Esophagus (tissue), 2 donors: ENCODE measurements around the gene SIGLEC5. TPM values are rescaled to one million over a fixed set of nuclear protein-coding genes. Genes with fewer than 3 reads are reported as not detected.

Source experiments
- H3K27ac ChIP-seq, 2 donors: one replicate each; pipeline ENCODE4 v1.5.1; 2013; ENCODE audit warnings: low read depth in 2 of 2, mild to moderate bottlenecking in 2 of 2, inconsistent platforms in 1 of 2, low read length in 1 of 2, moderate library complexity in 1 of 2
- H3K27me3 ChIP-seq, 2 donors: one replicate each; pipeline ENCODE4 v1.6.1; 2013; ENCODE audit warnings: low read length in 2 of 2, control low read depth in 1 of 2, mild to moderate bottlenecking in 1 of 2; ENCODE audit not compliant: insufficient read depth in 2 of 2, control insufficient read depth in 1 of 2
- H3K36me3 ChIP-seq, 2 donors: one replicate each; pipeline ENCODE4 v1.6.1; 2013; ENCODE audit warnings: low read length in 1 of 2; ENCODE audit not compliant: control insufficient read depth in 2 of 2, insufficient read depth in 2 of 2
- H3K4me1 ChIP-seq, 2 donors: one replicate each; pipeline ENCODE4 v1.6.1; 2013; ENCODE audit warnings: low read length in 1 of 2; ENCODE audit not compliant: control insufficient read depth in 2 of 2, insufficient read depth in 2 of 2
- H3K4me3 ChIP-seq, 2 donors: one replicate each; pipeline ENCODE4 v1.5.1; 2013; ENCODE audit warnings: low read length in 2 of 2, mild to moderate bottlenecking in 2 of 2, low read depth in 1 of 2, moderate library complexity in 1 of 2
- H3K9me3 ChIP-seq, 2 donors: one replicate each; pipeline ENCODE4 v1.6.1; 2013; ENCODE audit warnings: mild to moderate bottlenecking in 2 of 2, low read depth in 1 of 2, low read length in 1 of 2, moderate library complexity in 1 of 2; ENCODE audit not compliant: control insufficient read depth in 2 of 2, insufficient read depth in 1 of 2
- WGBS, 2 donors: extraction: QIAGEN DNeasy Blood & Tissue Kit; methylation state at CpG; one replicate each; pipeline ENCODE4 v1.1.7; 2013; 5-methylcytosine and 5-hydroxymethylcytosine counted together
- polyA plus RNA-seq, 2 donors: library from polyadenylated mRNA; stranded (reverse); fragments of 200-250 nt; gene quantifications; one replicate each; pipeline ENCODE4 v1.2.3, GENCODE V29; 2013
- donor health status: healthy with polysubstance abuse.
- donor health status: Bipolar disorder and iron deficiency.

The SIGLEC5 gene
- polyA plus RNA-seq, 2 donors: not detected

DNA sequence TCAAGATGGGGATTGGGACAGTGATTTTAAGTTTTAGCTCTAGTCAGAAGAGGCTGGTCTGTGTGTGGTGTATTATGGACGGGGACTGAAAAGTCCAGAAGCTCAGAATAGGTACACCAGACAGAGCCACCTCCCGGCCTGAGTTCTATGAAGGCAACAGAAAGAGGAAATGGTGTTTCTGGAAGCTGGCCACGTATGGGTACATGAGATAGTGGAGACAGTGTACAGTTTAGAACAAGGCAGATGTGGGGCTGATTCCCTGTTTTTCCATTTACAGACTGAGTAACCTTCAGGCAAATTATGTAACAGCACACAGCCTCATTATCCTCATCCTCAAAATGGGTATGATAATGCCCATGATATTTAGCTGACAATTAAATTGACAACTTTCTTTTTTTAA, 57.8 kb downstream of the SIGLEC5 start:
- 65 to 68% methylated on average over 3 of the region's 3 CpGs for whole genome bisulfite sequencing, 2 donors
- Histone ChIP-seq H3K4me3 (no peak overlapping the region), H3K9me3 (no peaks in the 10 kb centered on the region)

GRCh38 chr19:51571599-51571998, 58.6 kb downstream of the SIGLEC5 start:
- peaks cover 0 to 3% of the 10 kb centered on the region in 2 donors for H3K36me3 ChIP-seq
- peaks cover 4 to 7% of the 10 kb centered on the region in 2 donors for H3K4me1 ChIP-seq
- H3K9me3 ChIP-seq: no peaks in the 10 kb centered on the region
- peak overlapping the region; percentile 63 to 94 for H3K4me3 ChIP-seq
- no peaks in the 10 kb centered on the region for H3K27me3 ChIP-seq
- WGBS, 2 donors: 7 to 10% methylated on average over 8 of the region's 8 CpGs
- no peak overlapping the region for H3K27ac ChIP-seq

More for the DNA sequence above, 57.8 kb downstream of the SIGLEC5 start:
- H3K27me3 ChIP-seq: no peaks in the 10 kb centered on the region
- peaks cover 4 to 7% of the 10 kb centered on the region in 2 donors for H3K4me1 ChIP-seq
- H3K27ac ChIP-seq: no peak overlapping the region
- H3K36me3 ChIP-seq: peaks cover 0 to 3% of the 10 kb centered on the region in 2 donors

- H3K27ac ChIP-seq: peak within 1 kb of the TSS; percentile 35 to 73
- 0% methylated on average over 30 of the region's 30 CpGs for WGBS, 2 donors
Measured at GRCh38 chr19:51570962-51571575, 59.1 kb downstream of the SIGLEC5 start, which contains the start of gene ZNF175. Gene ZNF175 (plus strand): TSS chr19:51571283. CDS start chr19:51573330, 2,047 bp downstream.

DNA sequence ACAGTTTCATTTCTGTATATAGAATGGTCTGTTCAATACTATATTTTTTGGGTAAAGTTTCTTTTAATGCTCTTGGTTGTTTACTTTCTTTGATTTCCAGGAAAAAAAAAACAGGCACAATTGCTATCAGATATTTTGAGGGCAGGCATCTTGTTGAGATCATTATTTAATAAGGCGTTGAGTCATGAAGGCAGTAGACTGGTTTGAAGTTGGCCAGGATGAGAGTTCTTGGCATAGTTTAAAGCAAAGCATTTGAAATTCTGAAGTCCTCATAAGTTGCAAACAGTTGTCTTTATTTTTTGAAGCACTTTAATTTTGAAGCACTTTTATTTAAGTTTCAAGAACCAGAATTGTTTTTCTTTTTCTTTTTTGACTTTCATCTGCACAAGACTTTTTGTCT, 61.7 kb downstream of the SIGLEC5 start:
- H3K27me3 ChIP-seq: no peaks in the 10 kb centered on the region
- 85% methylated on average over 1 of the region's 1 CpG for WGBS, 2 donors

More at GRCh38 chr19:51570962-51571575, 59.1 kb downstream of the SIGLEC5 start, which contains the start of gene ZNF175:
- Histone ChIP-seq H3K4me1 (peaks cover 4 to 7% of the 10 kb centered on the region in 2 donors), H3K36me3 (peaks cover 0 to 3% of the 10 kb centered on the region in 2 donors), H3K9me3 (no peaks in the 10 kb centered on the region), H3K27me3 (no peaks in the 10 kb centered on the region), H3K4me3 (peak within 1 kb of the TSS; percentile 63 to 94)

GRCh38 chr19:51567583-51567982, 62.6 kb downstream of the SIGLEC5 start:
- no peaks in the 10 kb centered on the region for H3K27me3 ChIP-seq
- H3K36me3 ChIP-seq: no peaks in the 10 kb centered on the region
- WGBS, 2 donors: 75 to 81% methylated on average over 4 of the region's 4 CpGs
- H3K4me3 ChIP-seq: no peak overlapping the region
- H3K4me1 ChIP-seq: peaks cover 0 to 4% of the 10 kb centered on the region in 2 donors
- H3K9me3 ChIP-seq: no peaks in the 10 kb centered on the region
- no peak overlapping the region for H3K27ac ChIP-seq

More for the DNA sequence above, 61.7 kb downstream of the SIGLEC5 start:
- H3K9me3 ChIP-seq: no peaks in the 10 kb centered on the region
- H3K4me1 ChIP-seq: peaks cover 4 to 7% of the 10 kb centered on the region in 2 donors
- H3K27ac ChIP-seq: no peak overlapping the region
- no peak overlapping the region for H3K4me3 ChIP-seq
- H3K36me3 ChIP-seq: peaks cover 0 to 3% of the 10 kb centered on the region in 2 donors

GRCh38 chr19:51566489-51567100, 63.6 kb downstream of the SIGLEC5 start:
- Histone ChIP-seq H3K27ac (no peak overlapping the region), H3K4me1 (peaks cover 0 to under 1% of the 10 kb centered on the region in 2 donors), H3K36me3 (no peaks in the 10 kb centered on the region), H3K4me3 (no peak overlapping the region), H3K9me3 (no peaks in the 10 kb centered on the region), H3K27me3 (no peaks in the 10 kb centered on the region)
- WGBS, 2 donors: 49 to 55% methylated on average over 8 of the region's 8 CpGs

DNA sequence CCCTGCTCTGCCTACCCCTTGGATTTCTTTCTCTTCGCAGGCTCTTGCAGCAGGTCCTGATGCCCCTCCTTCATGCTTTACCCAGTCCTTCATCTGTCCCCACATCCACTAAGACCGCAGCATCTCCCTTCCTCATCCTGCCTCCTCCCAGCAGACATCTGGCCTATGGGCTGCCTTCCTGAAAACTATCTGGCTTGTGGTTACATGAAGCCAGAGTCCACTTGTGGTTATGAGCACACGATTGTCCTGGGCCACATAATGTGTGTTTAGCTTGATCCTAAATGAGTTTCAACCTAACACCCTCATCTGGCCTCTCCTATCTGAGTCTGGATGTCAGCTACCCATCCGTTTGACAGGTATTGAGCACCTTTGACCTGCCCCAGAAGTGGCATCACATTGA, 64.6 kb downstream of the SIGLEC5 start:
- Histone ChIP-seq H3K4me3 (no peak overlapping the region), H3K27ac (no peak overlapping the region), H3K27me3 (no peaks in the 10 kb centered on the region), H3K4me1 (no peaks in the 10 kb centered on the region), H3K36me3 (no peaks in the 10 kb centered on the region), H3K9me3 (no peaks in the 10 kb centered on the region)
- WGBS, 2 donors: 63 to 68% methylated on average over 4 of the region's 4 CpGs

DNA sequence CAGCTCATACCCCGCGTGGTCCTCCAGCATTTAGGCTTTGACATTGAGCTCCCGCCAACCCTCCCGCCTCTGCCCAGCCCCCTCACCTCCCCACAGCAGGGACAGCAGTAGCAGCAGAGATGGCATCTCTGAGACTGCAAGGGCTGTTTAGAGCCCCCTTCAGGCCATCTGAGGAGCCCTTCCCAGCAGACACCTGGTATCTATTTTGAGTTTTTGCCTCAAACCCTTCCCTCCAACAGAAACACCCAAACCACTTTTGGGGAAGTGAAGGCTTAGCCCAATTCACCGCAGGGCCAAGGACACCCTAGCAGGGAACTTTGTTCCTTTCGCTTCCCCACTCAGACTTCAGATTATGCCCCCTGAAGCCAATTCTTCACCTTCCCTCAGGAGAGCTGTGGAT, 65.4 kb downstream of the SIGLEC5 start:
- Histone ChIP-seq H3K9me3 (no peaks in the 10 kb centered on the region), H3K4me3 (no peak overlapping the region), H3K4me1 (no peaks in the 10 kb centered on the region), H3K36me3 (no peaks in the 10 kb centered on the region), H3K27ac (no peak overlapping the region), H3K27me3 (no peaks in the 10 kb centered on the region)
- 40 to 49% methylated on average over 6 of the region's 6 CpGs for WGBS, 2 donors
